ENCODE measurements around the gene NRF1. TPM values are rescaled to one million over a fixed set of nuclear protein-coding genes. Genes with fewer than 3 reads are reported as not detected.

The NRF1 gene
- polyA plus RNA-seq, 4 donors: 19.4 to 26.1 (median 22.8) TPM

GRCh38 chr7:129676017-129676897, 64.7 kb downstream of the NRF1 start:
- DNase-seq (ENCODE audit: low read depth in 4 of 4, low spot score in 2 of 4): no peak

DNA sequence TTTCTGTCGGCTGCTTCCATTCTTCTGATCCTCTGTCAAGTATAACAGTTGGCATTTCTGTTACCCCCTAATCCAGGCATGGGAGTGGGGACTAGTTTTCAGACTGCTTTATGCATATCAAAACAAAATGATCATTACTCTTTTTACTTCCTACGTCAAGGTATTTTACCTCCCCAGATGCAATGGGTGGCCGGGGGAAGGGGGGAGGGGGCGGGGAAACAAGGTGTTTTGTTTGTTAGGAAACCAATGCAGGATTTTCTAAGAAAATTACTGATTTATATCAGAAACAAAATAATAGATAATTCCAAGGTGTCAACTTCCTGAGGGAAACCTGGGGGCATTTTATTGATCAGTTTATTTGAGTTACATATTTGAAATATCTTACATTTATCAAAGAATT, 66.3 kb downstream of the NRF1 start:
- no peak for DNase-seq (ENCODE audit: low read depth in 4 of 4, low spot score in 2 of 4)

DNA sequence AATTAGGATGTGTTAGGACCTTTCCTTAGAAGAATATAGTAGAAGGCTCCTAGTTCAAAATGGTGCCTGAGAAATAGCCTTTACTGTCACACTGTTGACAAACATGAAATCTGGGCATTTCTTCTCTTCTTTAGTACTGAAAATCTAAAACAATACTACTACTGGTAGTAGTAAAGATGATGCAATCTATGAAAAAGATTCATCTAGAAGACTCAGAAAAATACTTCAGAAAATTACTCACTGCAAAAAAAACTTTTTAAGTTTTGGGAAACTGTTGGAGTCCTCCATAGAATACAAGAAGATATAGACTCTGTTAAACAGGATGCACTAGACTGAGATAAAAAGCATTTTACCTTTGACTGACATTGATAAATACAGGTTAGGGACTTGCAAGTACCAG, 67.1 kb downstream of the NRF1 start:
- no peak for DNase-seq (ENCODE audit: low read depth in 4 of 4, low spot score in 2 of 4)

- no peak for DNase-seq (ENCODE audit: low read depth in 4 of 4, low spot score in 2 of 4)
Measured at GRCh38 chr7:129680400-129680799, 68.9 kb downstream of the NRF1 start.

GRCh38 chr7:129684777-129685176, 73.3 kb downstream of the NRF1 start:
- no peak for DNase-seq (ENCODE audit: low read depth in 4 of 4, low spot score in 2 of 4)

DNA sequence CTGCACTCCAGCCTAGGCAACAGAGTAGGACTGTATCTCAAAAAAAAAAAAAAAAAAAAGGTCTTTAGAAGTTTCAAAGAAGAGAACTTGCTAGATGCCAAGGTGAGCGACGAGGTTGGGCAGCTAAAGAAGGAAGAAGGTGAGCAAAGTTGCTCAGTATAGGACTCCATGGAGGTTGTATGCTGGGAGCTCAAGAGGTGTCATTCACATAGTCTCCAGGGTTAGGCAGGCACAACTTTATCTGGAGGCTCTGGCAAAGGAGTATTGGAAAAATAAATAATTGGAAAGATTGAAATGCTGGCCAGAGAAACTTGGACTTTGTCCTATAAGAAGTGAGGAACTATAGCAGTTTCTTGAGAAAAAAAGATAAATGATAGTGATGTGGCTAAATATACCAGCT, 74.5 kb downstream of the NRF1 start:
- DNase-seq (ENCODE audit: low read depth in 4 of 4, low spot score in 2 of 4): no peak

DNA sequence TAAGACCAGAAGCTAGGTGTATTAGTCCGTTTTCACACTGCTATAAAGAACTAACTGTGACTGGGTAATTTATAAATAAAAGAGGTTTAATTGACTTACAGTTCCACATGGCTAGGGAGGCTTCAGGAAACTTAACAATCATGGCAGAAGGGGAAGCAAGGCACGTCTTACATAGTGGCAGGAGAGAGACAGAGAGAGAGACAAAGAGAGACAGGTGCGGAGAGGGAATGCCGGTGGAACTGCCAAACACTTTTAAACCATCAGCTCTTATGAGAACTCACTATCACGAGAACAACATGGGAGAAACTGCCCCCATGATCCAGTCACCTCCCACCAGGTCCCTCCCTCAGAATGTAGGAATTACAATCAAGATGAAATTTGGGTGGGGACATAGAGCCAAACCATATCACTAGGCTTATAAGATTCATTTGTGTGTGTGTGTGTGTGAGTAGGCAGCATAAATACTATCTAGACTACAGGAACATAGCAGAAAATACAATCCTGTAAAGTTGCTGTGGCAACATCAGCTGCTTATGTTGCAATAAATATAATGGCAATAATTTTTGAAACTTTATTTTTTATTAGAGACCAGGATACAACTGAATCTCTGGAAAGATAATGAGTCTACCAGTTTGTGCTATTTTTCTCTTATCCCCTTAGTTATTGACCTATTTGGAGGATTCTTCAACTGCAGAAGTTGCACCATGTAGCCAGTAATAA, 77.1 kb downstream of the NRF1 start:
- no peak for DNase-seq (ENCODE audit: low read depth in 4 of 4, low spot score in 2 of 4)

DNA sequence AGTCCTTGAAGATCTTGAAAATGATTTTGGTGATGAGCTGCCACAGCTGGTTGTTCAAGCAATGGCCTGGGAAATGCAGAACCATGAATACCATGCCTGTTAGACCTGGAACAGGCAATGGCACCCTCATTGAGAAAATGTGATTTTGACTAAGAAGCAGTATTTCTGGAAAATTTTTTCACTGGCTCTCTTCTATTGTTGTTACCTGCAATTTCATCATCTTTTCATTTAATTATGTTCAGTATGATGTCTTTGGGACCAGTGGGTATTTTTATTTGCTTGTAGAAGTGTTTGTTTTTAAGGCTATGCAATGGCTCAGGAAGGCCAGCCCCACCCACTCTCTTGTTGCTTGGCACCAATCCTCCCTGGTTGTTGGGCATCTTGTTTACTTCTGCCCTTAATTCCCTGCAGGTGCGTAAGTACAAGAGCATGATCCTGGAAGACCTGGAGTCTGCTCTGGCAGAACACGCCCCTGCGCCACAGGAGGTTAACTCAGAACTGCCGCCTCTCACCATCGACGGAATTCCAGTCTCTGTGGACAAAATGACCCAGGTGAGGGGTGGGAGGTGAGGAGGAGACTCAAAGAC, 78.6 kb downstream of the NRF1 start:
- DNase-seq (ENCODE audit: low read depth in 4 of 4, low spot score in 2 of 4): no peak

DNA sequence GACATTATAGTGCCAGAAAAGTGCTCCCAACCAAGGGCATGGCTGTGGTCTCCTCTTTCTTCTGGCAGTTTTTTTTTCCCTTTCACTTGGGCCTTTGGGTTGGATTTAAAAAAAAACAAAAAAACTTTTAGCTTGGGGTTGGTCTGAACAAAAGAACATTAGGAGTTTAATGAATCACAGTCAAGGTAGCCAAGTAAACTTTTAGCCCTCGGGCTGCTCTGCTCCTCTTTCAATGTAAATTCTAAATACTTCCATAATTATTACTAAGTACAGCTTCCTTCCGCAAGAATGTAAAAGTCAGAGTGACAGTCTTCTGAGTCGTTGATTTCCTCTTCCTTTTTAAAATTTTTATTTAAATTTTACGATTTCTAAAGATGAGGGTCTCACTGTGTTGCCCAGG, 79.2 kb downstream of the NRF1 start:
- DNase-seq (ENCODE audit: low read depth in 4 of 4, low spot score in 2 of 4): no peak

DNA sequence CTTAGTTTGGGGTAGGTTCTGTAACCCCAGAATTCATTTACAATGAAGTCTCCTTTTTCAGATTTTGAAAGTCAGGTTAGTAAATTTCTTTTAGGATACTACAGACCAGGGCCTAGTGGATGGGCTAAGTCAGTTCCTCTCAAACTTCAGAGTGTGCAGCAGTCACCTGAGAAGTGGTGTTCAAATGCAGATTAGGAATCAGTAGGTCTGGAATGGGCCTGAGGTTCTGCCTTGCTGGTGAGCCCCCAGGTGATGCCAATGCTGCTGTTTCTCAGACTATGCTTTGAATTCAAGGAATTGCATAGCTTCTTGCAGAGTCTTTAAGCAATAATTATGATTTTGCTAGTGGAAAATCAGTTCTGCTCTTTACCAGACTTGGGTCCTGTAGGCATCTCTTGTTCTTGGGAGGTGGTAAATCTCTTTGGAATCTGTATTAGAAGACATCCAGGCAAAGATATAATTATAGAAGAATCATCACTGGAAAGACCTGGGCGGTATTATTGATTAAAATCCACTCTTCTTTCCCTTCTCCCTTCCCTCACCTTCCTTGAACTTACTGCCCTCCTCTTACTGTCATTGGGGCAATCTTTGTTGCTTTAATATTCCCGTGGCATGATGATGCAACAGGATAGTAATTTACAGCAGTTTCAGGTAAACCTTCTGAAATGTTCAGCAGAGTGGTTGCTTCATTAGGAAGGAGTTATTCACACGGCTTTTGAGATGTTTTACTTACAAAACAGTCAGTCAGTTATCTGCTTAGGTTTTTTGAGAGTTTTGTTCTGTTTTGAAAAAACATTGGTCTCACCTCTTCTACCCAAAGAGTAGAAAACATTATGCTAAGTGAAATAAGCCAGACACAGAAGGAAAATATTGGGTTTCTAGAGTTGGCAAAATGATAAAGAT, 87.2 kb downstream of the NRF1 start:
- DNase-seq (ENCODE audit: low read depth in 4 of 4, low spot score in 2 of 4): no peak

DNA sequence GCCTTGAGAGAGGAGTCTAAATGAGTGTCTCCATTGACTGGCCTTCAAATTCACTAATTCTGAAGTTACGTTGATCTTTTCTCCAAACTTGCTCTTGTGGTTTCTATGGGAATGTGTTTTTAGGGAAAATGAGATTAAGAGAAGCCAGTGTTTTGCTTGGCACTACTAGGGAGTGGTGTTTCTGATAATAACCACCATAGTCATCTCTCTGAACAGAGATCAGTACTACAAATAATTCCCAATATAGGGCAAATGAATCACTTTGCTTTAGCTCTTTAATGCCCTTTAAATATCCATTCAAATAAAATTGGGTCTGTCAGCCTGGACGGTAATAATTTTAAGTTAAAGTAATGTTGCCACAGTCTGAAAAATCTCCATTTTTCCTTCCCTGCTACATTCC, 90.8 kb downstream of the NRF1 start:
- no peak for DNase-seq (ENCODE audit: low read depth in 4 of 4, low spot score in 2 of 4)

GRCh38 chr7:129702761-129703338, 91.3 kb downstream of the NRF1 start:
- DNase-seq (ENCODE audit: low read depth in 4 of 4, low spot score in 2 of 4): no peak

DNA sequence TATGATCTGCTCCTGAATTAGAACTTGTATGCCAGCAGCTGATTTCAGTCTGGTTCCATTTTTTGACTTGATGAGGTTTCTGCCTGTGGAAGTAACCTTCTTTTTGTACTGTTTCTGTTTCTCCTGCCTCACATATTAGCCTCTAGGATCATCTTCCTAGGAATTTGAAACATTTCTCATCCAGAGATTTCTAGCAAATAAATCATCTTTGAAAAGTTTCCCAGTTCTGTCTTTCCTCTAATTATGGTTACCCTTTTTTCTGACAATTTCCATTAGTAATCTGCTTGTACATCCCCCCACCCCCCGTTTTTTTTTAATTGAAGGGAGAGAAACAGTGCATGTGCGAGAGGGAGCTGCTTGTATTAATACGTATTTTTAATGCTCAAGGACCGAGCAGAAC, 92.2 kb downstream of the NRF1 start:
- no peak for DNase-seq (ENCODE audit: low read depth in 4 of 4, low spot score in 2 of 4)

- DNase-seq (ENCODE audit: low read depth in 4 of 4, low spot score in 2 of 4): no peak
Measured at GRCh38 chr7:129707910-129708499, 96.5 kb downstream of the NRF1 start.

DNA sequence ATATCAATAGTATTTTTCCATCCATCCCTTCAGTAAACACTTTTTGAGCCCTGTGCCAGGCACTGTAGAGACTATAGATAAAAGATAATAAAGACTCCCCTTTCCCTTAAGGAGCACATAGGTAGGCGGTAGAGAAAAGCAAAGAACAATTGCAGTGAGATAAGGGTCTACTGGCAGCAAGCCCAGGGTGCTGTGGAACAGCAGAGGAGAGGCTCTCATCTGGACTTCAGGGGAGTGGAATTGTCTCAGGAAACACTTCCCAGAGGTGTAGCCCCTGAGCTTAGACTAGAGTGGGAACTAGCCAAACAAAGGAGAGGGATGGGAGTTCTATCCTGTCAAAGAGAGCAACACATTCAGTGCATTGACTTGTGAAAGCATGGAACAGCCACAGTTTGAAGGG, 102.0 kb downstream of the NRF1 start:
- no peak for DNase-seq (ENCODE audit: low read depth in 4 of 4, low spot score in 2 of 4)

GRCh38 chr7:129714514-129715063, 103.1 kb downstream of the NRF1 start:
- DNase-seq (ENCODE audit: low read depth in 4 of 4, low spot score in 2 of 4): no peak

DNA sequence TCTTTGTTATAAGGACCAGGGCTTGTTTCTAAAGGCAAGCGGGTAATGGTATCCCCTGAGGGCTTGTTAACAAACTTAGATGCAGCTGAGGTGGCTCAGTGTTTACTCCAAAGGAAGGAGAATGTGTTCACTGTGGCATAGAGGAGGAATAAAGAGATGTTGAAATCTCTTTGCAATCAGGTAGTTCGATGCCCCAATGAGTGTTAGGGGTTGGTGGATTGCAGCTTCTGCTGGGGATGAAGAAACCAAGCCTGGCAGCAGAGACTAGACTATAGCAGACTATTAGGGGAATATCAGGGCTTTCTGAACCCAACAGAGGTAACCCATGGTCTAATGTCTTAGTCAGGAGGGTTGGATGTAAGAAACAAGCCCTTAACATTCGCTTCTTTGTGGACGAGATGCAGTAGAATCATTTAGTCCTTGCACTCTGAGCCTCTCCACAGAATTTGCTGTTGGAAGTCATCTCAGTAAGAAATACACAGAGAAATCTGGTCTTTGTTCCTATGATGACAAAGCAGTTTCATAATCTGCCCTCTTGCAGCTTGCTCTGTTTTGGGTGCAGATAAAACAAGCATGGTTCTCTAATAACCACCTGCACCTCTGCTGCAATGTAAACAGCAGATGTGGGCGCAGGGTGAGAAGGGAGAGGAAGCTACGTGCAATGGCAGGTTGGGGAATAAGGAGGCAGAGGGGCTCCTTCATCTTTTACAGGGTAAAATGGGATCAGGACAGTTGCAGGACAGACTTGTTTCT, 108.6 kb downstream of the NRF1 start:
- no peak for DNase-seq (ENCODE audit: low read depth in 4 of 4, low spot score in 2 of 4)

GRCh38 chr7:129721068-129721467, 109.5 kb downstream of the NRF1 start:
- no peak for DNase-seq (ENCODE audit: low read depth in 4 of 4, low spot score in 2 of 4)

DNA sequence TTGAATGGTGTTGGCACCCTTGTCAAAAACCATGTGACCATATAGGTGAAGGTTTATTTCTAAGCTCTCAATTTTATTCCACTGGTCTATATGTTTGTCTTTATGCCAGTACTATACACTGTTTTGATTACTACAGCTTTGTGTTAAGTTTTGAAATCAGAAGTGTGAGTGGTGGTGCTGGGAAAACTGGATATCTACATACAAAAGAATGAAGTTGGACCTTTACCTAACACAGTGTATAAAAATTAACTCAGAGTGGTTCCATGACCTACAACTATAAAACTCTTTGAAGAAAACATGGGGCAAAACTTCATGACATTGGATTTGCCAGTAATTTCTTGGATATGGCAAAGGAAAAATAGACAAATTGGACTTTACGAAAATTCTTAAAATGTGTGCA, 112.2 kb downstream of the NRF1 start:
- no peak for DNase-seq (ENCODE audit: low read depth in 4 of 4, low spot score in 2 of 4)

Data from left renal cortex interstitium (tissue), 4 donors.